NCI-H146 treated with DMSO at 0.1 percent for 48 hours (cell line): ENCODE measurements around the gene MATN3.
"Not testable (repeated sequence)": the region's sequence is repeated elsewhere in the genome, so short reads cannot be mapped to it uniquely, and the experiment has no call there.

Experiments used
- DNase-seq: peaks from one replicate; lab custom pipeline; 2025; ENCODE audit not compliant: unreplicated experiment; lab: John Stamatoyannopoulos, UW

The MATN3 gene, protein sequence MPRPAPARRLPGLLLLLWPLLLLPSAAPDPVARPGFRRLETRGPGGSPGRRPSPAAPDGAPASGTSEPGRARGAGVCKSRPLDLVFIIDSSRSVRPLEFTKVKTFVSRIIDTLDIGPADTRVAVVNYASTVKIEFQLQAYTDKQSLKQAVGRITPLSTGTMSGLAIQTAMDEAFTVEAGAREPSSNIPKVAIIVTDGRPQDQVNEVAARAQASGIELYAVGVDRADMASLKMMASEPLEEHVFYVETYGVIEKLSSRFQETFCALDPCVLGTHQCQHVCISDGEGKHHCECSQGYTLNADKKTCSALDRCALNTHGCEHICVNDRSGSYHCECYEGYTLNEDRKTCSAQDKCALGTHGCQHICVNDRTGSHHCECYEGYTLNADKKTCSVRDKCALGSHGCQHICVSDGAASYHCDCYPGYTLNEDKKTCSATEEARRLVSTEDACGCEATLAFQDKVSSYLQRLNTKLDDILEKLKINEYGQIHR

GRCh38 chr2:20012282-20013125 is at the start of gene MATN3:
MATN3 (minus strand) TSS chr2:20012668; CDS start chr2:20012631, 37 bp downstream.
- DNase-seq, result no peak

DNA sequence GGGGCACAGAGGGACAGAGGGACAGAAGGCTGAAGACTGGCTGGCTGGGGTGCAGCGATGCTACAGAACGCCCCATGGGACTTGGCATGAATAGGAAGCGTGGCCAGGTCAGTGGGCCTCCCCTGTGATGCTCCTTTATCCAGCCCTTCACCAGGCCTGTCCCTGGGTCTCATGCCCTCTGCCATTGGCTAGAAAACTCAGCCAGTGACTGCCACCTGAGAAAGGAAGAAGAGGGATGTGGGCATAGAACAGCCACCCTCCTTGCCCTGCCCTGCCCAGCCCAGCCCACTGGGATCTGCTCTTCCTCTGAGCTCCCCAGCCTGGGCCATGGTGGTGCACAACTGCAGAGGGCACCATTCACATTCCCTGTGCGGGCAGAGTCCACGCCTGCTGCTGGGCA is 49.5 kb upstream of the MATN3 start:
- no peak for DNase-seq

DNA sequence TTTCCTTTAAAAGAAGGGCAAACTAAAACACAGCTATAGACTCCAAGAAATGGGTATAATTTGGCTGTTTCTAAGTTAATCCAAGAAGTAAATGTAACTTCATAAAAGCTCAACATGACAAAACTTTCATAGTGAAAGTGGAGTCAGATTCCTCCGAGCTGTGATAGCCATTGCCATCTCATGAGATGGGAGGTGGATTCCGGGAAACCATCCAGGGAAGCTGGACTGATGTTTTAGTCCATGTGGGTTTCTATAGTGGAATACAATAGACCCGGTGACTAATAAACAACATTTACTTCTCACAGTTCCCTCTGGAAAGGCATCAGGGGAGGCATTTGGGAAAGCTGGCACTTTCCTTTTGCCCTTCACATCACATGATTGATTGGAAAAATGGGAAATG is 49.0 kb upstream of the MATN3 start:
- no peak for DNase-seq

DNA sequence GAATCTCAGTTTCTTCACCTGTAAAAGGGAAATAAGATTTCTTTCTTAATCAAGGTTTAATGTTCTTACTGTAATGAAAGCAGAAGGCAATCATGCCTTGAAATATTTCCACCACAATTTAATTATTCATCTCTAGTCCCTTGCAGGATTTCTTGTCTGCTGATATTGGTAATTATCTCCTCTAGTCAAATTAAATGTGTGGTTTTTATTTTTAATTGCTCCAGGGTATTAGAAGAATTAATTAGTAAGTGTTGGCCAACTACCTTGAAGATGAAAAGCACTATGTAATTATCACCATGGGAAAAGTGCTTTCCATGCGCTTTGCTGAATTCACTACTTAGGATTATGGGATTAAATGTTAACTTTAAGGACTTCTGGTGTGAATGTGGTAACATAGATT is 47.6 kb upstream of the MATN3 start:
- DNase-seq, result no peak

DNA sequence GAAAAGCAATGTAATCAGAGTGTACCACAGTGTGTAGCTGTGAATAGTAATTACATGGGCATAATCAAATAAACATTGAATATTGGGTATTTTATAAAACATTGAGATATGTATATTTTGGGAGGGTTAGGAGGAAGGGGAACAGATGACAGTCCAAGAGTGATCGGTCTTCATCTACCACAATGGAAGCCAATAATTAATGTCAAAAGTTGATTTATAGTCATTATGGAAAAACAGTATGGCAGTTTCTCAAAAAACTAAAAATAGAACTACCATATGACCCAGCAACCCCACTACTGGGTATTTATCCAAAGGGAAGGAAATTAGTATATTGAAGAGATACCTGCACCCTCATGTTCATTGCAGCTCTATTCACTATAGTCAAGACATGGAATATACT is 44.8 kb upstream of the MATN3 start:
- DNase-seq, result no peak

GRCh38 chr2:20054931-20055330 is 42.5 kb upstream of the MATN3 start:
- no peak for DNase-seq

GRCh38 chr2:20054119-20054518 is 41.7 kb upstream of the MATN3 start:
- no peak for DNase-seq

DNA sequence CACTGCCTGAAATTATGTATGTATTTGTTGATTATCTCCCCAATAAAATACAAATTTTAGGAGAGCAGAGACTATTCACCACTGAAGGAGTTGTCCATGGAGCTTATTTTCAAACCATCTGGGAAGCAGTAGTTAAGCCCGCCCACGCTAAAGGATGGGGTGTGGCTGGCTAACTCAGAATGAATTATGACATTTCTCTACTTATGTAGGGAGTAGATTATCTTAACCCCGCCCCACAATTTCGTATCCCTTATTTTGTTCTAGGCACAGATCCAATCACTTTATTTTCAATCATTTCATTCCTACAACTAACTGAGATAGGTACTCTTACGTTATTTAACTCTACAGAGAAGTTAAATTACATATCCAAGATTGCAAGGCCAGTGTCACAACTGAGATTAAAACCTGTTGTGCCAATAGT is 40.4 kb upstream of the MATN3 start:
- peak; percentile 26 for DNase-seq

DNA sequence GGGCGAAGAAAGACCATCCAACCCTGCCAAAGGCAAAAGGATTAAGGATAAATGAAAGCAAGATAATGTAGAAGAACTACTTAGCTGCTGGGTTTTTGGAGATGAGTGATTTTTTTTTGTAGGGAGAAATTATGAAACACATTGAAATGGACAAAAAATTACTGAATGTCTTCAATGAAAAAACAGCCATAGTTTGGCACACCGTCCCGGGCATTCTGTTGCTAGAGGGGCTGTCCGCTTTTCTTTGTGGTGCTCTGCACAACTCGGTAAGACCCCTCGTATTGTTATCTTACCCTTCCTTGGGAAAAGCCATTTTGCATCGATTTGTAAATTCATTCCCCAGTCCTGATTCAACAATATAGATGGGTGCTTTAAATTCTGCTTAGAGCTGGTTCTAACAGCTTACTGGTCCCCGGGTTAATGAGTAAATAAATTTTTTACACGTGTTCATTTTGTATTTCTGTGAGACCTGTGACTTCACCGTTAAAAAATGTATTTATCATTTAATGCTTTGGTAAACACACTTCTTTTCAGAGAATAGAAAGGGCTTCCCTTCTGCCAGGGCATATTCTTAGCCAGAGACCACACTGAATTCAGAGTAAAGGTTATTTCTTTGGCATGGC is 39.9 kb upstream of the MATN3 start:
- DNase-seq, result peak; percentile 58

- peak; percentile 95 for DNase-seq
Observed at GRCh38 chr2:20051532-20052228, 39.2 kb upstream of the MATN3 start, which contains the start of gene LAPTM4A. LAPTM4A (minus strand) TSS chr2:20051628; CDS start chr2:20051520, 108 bp downstream.

- peak; percentile 7 for DNase-seq
Observed at GRCh38 chr2:20050646-20051531, 38.4 kb upstream of the MATN3 start.

DNA sequence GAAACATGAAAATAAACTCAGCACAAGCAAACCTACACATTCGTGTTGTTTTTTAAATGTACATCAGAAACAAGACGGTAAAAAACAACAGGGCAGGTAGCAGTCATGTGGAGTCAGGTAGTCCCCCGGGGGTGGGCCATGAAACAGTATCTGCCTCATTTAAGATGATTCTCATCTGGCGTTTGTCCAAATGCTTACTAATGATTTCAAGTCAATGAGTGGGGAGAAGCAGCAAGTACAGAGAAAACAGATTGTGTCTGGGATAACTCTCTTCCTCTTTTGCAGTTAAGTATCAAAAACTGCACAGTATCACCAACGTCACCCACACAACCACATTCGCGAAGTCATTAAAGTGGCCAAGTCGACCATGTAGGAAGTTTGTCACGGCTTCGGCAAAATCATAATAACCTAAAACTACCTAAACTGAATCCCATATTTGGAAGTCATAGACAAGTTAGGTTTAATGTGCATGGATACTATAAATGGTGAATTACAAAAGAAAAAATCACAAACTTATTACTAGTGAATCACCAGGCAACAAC is 37.7 kb upstream of the MATN3 start:
- DNase-seq, result peak; percentile 45

GRCh38 chr2:20049637-20050036 is 37.2 kb upstream of the MATN3 start:
- DNase-seq, result no peak

DNA sequence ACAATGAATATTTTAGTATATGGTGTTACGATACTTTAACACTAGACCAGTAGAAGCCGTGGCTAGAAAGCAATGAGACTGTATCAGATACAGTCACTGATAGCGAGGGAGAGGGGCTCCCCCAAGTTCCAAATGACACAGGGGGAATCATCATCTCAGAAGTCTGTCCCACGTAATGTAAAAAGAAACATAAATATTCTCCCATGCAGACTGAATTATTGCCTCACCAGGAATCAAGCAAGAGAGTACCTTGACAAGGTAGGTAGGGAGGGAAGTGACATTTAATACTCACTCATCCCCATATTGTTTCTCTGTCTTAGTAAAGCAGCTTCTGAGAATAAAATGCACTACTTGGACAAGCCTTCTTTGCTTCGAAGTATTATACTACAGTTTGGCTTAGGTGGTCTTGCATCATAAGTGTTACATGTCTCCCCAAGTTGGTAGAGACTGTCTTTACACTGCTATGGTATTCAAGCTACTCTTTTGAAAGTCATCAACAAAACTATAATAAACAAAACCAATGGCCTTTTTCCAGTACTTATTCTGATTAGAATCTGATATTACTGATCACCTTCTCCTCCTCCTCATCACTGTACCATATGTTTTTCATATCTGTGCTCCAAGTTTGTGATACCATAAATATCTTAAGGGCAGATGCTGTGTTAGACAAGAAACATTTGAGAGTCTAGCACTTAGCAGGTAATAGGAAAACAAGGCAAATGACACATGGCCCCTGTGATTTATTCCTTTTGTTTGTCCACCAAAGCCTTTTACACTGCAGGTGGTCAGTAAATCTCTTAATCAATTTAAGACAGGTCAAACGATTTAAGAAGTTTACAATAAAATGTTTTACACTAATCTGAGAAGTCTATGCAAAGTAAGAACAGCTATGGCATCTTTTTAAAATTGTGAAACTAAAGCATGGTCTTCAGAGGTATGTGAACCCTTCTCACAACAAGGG is 36.3 kb upstream of the MATN3 start:
- peak; percentile 5 for DNase-seq

DNA sequence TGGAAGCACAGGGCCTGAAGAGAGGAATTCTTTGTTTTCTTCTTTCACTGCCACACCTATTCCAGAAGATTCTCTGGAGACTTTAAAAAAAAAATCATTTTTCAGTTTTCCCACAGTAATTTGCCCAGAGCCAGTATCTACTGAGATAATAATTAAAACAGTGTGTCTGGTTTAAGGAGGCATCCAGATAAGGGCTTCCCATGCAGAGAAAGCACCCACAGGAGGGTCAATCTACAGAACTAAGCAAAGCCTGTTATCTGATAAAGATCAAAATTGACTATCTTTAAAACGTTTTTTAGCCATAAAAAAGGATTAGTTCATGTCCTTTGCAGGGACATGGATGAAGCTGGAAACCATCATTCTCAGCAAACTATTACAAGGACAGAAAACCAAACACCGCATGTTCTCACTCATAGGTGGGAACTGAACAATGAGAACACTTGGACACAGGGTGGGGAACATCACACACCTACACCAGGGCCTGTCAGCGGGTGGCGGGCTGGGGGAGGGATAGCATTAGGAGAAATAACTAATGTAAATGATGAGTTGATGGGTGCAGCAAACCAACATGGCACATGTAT is 33.3 kb upstream of the MATN3 start:
- DNase-seq, result not testable (repeated sequence)

GRCh38 chr2:20044778-20045177 is 32.3 kb upstream of the MATN3 start:
- no peak for DNase-seq

DNA sequence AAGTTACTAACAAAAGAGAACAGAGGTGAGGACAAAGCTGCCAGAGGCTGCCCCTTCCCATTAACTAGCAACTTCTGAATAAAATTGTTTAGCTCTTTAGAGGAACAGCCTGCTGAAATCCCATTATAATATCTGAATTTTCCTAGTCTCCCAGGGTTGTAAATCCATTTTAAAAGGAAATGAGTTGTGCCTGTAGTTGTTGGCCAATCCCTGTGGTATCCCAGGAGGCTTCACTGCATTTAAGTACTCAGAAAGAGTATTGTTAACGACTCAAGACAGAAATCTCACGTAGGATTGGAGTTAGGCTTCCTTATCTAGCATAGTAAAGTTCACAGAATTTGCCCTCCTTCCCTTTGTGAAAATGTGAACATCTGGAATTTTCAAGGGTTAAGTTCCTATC is 30.1 kb upstream of the MATN3 start:
- no peak for DNase-seq
